Activated effector memory CD4-positive, alpha-beta T cell treated with Interleukin-2 at 50 U/mL for 16 hours (primary cell): ENCODE measurements around the gene RBBP8NL.

ENCODE experiments used
- DNase-seq: peaks from one replicate; pipeline ENCODE4 v3.0.0-alpha.2; 2020

RBBP8NL gene

DNA sequence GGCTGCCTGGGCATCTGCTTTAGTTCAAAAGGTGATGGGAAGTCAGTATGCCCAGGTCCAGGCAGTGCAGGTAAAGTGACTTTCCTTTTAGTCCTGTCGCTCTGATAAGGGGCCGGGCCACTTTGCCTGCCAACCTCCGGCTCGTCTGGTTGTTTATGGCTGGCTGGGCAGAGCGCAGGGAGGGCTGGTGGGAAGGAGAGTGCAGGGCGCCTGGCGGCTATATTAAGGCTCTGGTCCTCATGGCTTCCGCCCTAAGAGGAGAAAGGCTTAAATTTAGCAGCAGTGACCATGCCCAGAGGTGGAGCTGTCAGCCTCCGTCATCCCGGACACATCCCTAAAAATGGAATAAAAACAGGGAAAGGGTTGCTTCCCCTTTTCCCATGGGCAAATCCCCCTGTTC is 33.8 kb upstream of the RBBP8NL start:
- DNase-seq = no peak

- no peak for DNase-seq
Measured at GRCh38 chr20:62460678-62461077, 33.3 kb upstream of the RBBP8NL start.

DNA sequence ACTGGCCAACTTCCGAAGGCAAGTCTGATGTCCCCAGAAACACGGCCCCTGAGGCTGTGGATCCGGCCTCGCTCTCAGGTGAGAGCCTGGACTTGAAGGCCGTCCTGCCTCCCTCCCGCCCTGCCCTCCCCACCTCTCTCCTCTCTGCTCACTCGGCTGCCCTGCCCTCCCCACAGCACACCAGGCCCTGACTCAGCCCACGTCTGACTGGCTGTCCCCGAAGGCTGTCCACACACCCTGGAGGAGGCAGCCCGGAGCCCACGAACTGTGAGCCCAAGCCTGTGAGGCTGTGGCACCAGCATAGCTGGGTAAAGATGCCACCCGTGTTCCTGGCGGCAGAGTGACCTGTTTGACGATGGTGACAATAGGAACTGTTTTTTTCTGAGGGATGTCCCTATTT is 32.1 kb upstream of the RBBP8NL start:
- no peak for DNase-seq

DNA sequence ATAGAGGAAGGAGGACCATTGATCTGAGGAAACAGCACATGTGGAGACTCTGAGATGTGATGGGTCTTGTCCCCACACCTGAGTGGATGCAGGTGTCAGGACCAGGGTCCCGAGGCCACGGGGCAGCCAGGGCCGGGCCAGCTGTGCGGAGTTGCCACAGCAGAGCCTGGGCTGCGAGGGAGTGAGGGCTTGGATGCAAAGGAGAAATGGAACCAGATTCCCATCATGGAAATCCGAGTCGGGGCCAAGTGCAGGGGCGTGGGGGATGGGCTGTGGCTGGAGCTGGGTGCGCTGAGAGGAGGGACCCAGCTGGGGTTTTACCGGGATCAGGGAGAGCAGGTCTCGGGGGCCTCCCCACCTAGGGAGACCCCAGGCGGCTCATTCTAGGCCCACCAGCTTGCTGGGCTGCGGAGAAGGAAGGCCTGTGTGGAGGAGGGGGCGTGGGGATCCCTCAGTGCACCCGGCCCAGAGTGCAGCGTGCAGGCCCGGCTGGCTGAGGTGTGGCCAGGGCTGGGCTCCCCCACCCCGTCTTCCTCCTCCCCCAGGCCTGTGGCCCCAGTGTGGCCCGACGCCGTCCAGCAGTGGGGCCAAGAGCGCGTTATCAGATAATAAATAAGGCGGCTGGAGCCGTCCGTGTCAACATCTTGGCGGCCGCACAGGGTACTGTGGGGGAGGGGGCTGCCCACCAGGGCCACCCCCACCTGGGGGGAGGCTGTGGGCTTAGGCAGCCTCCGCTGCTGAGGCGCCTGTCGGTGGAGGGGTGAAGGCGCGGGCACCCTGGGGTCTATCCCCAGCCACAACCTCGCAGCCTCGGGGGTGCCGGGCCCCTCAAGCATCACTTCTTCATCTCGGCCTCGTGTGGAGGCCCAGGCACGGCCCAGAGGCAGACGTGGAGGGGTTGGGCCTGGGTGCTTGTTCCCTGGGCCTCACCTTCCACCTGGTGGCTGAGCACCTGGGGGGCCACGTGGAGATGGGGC is 31.2 kb upstream of the RBBP8NL start:
- DNase-seq = no peak

DNA sequence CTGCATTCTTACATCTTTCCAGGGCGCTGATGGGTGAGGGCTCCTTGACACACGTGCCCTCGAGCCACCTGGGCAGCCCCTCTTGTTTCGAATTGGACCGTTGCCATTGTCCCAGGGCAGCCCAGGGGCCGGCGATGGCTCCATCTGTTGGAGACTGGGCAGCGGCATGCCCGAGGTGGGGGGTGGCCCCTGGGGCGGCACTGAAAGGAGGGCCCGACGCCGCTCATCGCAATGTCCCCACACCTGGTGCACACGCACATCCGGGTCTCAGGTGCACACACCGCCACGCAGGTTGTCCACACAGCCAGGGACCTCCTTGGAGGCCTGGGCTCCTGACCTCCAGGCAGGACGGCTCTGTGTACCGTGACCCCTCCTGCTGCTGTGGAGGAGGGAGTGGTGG is 30.5 kb upstream of the RBBP8NL start:
- DNase-seq = no peak

GRCh38 chr20:62457098-62457497 is 29.8 kb upstream of the RBBP8NL start:
- no peak for DNase-seq

DNA sequence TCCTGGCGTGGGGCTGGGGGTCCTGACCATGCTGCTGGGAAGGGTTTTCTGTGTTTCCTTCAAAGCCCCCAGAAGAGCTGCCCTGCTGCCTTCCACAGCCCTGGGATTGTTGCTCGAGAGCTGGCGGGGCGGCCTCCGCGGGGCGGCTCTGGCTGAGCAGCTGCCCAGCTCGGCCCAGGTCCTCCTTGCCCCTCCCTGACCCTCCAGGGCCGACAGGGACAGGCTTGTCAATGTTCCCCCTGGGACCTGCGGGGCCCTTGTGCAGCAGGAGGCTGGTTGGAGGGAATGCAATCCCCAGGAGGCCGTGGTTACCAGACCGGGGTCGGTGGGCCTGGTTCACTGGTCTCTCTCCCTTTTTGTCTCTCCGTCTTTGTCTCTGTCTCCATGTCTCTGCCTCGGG is 28.6 kb upstream of the RBBP8NL start:
- DNase-seq = no peak

DNA sequence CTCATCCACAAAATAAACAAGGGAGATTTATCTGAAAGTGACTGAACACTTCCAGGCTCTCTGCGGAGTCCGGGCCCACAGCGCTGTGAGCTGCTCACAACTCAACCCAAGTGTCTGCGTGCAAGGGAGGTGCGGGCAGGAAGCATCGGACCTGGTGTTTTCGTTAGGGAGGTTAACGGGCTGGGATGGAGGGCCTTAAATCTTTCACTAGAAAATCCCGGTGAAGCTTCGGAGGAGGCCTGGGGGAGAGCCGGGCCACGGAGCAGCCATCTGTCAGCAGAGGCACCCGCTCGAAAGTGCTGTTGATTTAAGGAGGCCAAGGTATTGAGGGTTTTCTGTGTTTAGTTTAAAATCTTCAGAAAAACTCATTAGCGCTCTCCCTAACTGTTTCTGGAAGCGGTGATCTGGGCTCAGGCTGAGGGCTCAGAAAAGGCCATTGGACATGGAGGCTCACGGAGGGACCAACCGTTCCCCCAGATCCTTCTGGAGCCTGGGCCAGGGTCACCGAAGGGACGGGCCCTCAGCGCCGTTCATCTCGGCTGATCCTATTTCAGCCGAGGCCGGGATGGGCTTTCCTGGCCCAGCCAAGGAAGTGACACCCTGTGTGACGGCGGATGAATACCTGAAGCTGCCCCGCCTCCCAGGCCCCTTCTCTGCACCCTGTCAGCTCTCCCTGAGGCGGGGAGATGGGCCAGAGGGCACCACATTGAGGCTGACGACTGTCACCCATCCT is 27.7 kb upstream of the RBBP8NL start:
- DNase-seq = no peak

- DNase-seq = no peak
Measured at GRCh38 chr20:62453186-62453808, 26.0 kb upstream of the RBBP8NL start.

- DNase-seq = no peak
Measured at GRCh38 chr20:62452475-62453095, 25.2 kb upstream of the RBBP8NL start.

- DNase-seq = no peak
Measured at GRCh38 chr20:62451970-62452369, 24.6 kb upstream of the RBBP8NL start.

DNA sequence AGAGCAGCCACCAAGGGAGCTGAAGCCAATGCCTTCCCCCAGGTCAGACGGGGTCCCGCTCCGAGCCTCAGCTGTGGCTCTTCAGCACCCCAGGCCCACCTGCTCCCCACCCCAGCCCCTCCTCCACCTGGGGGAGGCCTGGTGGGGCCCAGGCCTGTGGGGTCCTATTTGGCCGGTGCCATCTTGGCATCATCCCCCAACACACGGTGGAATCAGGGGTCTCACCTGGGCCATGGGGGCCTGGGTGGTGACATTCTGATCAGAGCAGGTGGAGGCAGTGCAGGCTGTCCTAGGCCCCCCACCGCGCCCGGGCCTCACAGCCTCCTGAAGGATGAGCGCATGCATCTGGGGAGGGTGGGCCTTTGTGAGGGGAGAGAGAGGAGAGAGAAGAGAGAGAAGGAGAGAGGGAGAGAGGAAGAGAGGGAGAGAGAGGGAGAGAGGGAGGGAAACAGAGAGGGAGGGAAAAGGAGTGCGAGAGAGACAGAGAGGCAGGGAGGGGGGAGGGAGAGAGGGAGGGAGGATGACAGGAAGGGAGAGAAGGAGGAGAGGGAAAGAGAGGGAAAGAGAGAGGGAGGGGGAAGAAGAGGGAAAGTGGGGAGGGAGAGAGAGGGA is 23.9 kb upstream of the RBBP8NL start:
- no peak for DNase-seq

- no peak for DNase-seq
Measured at GRCh38 chr20:62449951-62450691, 22.8 kb upstream of the RBBP8NL start.

GRCh38 chr20:62448788-62449187 is 21.4 kb upstream of the RBBP8NL start:
- DNase-seq = no peak

DNA sequence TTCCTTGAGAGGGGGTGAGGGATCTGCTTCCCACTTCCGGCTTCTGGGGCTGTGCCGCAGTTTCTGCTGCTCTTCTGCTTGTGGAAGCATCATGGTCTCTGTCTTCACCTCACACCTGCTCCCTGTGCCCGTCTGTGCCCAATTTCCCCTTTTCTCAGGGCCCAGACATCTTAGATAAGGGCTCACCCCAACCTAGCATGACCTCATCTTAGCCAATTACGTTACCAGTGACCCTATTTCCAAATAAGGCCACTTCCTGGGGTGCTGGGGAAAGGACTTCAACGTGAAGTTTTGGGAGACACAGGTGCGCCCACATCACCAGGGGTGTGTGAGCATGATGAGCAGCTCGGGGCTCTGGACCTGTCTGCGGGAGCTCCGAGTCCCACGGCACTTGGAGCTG is 20.7 kb upstream of the RBBP8NL start:
- DNase-seq = no peak

DNA sequence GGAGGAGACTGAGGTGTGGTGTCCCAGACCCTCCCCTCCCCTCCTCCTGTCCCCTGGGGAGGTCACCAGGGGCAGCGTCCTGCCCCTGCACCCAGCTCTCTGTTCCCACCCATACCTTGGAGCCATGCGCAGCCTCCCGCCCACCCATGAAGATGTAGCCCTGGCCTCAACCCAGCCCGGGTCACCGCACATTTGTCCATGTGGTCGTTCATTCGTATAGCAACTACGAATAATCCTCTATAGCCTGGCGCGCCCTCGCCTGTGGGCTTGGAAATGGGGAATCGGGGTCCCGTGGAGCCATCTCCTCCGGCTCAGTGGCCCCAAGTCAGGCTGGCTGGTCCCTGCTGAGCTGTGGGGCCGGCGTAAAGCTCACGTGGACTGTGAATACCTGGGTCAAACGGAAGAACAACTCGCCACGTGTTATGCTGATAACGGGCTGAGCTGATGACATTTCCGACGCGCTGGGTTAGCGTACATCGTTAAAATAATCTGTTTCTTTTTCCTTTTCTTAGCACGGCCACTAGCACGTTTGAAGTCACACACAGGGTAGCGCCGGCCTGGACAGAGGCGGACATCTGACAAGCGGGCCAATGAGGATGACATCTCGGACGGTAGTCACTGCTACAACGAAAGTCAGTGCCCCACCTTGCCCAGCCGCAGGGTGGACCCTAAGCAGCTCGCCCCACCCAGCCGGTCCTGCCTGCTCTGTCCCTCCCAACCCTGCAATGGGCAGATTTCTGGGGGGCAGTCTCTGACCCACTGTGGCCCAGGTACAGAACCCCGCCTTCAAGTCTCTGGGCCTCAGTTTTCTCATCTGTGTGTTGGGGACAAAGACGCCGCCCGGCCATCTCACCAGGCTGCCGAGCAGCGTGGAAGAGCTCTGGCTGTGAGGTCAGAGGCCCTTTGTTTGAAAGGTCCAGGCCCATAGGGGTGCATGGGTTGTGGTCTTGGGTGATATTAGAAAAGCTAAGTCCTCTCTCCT is 19.8 kb upstream of the RBBP8NL start:
- DNase-seq = no peak

- DNase-seq = no peak
Measured at GRCh38 chr20:62446481-62446880, 19.1 kb upstream of the RBBP8NL start.

- DNase-seq = no peak
Measured at GRCh38 chr20:62445553-62446340, 18.4 kb upstream of the RBBP8NL start.

DNA sequence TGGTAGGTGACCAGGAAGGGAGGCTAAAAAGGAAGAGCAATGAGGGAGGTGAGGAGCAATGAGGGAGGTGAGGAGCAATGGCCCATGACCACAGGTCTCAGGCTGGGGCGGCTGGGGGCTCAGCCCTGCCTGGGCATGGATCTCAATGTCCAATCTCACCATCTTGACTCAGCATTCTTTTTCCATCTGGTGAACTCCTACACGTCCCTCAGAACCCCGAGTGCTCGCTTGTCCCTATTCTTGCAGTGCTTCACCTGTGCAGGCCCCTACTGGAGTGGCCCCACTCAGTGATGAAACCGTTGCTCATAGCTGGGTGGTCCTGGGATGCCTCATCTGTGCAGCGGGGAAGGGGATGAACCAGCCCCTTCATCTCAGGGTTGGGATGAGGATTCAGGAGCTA is 16.9 kb upstream of the RBBP8NL start:
- DNase-seq = no peak

- no peak for DNase-seq
Measured at GRCh38 chr20:62441987-62442539, 14.7 kb upstream of the RBBP8NL start.
